Measurements from ENCODE around the gene PDZD4. TPM values are rescaled to one million over a fixed set of nuclear protein-coding genes. Genes with fewer than 3 reads are reported as not detected.

PDZD4 gene
- total RNA-seq, 4 donors from 2014 or later, result 1.9 to 2.6 (median 2.2) TPM

GRCh38 chrX:153789654-153790053 lies 40.7 kb downstream of the PDZD4 start:
- no peak for ATAC-seq (ENCODE audit: low FRiP score)
- no peak for DNase-seq (ENCODE audit: low spot score)
- TF ChIP-seq, protein P1, sequence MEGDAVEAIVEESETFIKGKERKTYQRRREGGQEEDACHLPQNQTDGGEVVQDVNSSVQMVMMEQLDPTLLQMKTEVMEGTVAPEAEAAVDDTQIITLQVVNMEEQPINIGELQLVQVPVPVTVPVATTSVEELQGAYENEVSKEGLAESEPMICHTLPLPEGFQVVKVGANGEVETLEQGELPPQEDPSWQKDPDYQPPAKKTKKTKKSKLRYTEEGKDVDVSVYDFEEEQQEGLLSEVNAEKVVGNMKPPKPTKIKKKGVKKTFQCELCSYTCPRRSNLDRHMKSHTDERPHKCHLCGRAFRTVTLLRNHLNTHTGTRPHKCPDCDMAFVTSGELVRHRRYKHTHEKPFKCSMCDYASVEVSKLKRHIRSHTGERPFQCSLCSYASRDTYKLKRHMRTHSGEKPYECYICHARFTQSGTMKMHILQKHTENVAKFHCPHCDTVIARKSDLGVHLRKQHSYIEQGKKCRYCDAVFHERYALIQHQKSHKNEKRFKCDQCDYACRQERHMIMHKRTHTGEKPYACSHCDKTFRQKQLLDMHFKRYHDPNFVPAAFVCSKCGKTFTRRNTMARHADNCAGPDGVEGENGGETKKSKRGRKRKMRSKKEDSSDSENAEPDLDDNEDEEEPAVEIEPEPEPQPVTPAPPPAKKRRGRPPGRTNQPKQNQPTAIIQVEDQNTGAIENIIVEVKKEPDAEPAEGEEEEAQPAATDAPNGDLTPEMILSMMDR (IDR thresholded peaks at IDR 0.05), result no peak

- DNase-seq (ENCODE audit: low spot score) (no peak), ATAC-seq (ENCODE audit: low FRiP score) (no peak)
- TF ChIP-seq, protein P1 (IDR thresholded peaks at IDR 0.05), result no peak
These were observed 43.7 kb downstream of the PDZD4 start for GRCh38 chrX:153786669-153787068.

GRCh38 chrX:153784325-153784967 lies 45.9 kb downstream of the PDZD4 start:
- ATAC-seq (ENCODE audit: low FRiP score) (no peak), DNase-seq (ENCODE audit: low spot score) (no peak)
- TF ChIP-seq, protein P1 (IDR thresholded peaks at IDR 0.05), result no peak

DNA sequence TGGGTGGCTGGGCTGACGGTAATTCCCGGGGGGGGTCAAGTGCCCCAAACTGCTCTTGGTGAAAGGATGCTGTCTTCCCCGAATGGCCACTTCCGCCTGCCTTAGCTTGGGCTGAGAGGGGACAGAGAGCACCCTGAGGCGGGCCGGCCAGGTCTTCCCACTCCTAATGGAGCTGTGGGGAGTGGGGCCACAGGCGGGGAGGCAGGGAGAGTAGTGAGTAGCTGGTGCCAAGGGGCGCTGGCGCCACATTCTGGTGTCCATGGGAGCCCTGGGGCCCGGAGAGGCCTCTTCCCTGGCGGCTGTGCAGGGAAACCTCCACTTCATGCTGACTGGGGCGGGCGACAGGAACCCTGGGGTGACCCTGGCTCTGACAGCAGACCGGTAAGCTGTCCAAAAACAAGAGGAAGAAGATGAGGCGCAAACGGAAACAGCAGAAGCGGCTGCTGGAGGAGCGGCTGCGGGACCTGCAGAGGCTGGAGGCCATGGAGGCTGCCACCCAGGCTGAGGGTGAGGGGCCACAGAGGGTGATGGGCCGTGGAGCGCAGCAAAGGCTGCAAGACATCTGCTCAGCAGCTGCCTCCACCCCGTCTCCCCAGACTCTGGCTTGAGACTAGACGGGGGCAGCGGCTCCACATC lies 46.8 kb downstream of the PDZD4 start:
- no peak for ATAC-seq (ENCODE audit: low FRiP score)
- DNase-seq (ENCODE audit: low spot score), result no peak
- TF ChIP-seq, protein P1 (IDR thresholded peaks at IDR 0.05), result no peak

DNA sequence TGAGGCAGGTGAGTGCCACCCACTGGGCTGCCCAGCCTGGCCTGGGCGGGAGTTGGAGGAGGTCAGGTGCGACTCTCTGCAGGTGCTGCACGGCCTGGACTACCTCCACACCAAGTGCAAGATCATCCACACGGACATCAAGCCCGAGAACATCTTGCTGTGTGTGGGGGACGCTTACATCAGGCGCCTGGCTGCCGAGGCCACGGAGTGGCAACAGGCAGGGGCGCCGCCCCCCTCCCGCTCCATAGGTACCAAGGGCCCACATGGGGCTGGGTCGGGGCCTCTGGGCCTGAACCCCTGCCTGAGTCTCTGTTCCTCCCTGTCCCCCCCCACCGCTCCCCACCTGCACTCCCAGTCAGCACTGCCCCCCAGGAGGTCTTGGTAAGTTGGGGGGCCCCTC lies 47.5 kb downstream of the PDZD4 start:
- no peak for ATAC-seq (ENCODE audit: low FRiP score)
- no peak for DNase-seq (ENCODE audit: low spot score)
- TF ChIP-seq, protein P1 (IDR thresholded peaks at IDR 0.05), result no peak

GRCh38 chrX:153782313-153782712 lies 48.0 kb downstream of the PDZD4 start:
- no peak for DNase-seq (ENCODE audit: low spot score)
- no peak for ATAC-seq (ENCODE audit: low FRiP score)

More at GRCh38 chrX:153782313-153782712, 48.0 kb downstream of the PDZD4 start:
- TF ChIP-seq, protein P1 (IDR thresholded peaks at IDR 0.05), result no peak
